Central memory CD8-positive, alpha-beta T cell (primary cell): ENCODE data around the gene SH2B3.
"Not testable (repeated sequence)": the region's sequence is repeated elsewhere in the genome, so short reads cannot be mapped to it uniquely, and the experiment has no call there.

Experiments used
- ATAC-seq: fragments of 150-1000 bp; cut with Tn5 transposase; replicated peaks from 2 replicates; pipeline ENCODE4 v1.10.0; 2022; ENCODE audit warnings: mild to moderate bottlenecking, moderate FRiP score, moderate number of reproducible peaks; ENCODE audit not compliant: poor library complexity, severe bottlenecking; ENCODE audit errors: extremely low read depth
- DNase-seq, 2 donors: peaks; one replicate each; pipeline ENCODE4 v3.0.0; 2021; ENCODE audit warnings: low spot score in 2 of 2
- H3K27ac Mint-ChIP-seq: one replicate; pipeline ENCODE4 v1.8.0; 2022; ENCODE audit warnings: low read depth, mild to moderate bottlenecking, moderate library complexity, mixed read lengths
- H3K27me3 Mint-ChIP-seq: one replicate; pipeline ENCODE4 v1.8.0; 2022; ENCODE audit warnings: mixed read lengths
- H3K36me3 Mint-ChIP-seq: one replicate; pipeline ENCODE4 v1.8.0; 2022; ENCODE audit warnings: mild to moderate bottlenecking, moderate library complexity, mixed read lengths; ENCODE audit not compliant: insufficient read depth
- H3K4me1 Mint-ChIP-seq: one replicate; pipeline ENCODE4 v1.8.0; 2022; ENCODE audit warnings: mixed read lengths
- H3K4me3 Mint-ChIP-seq: one replicate; pipeline ENCODE4 v1.8.0; 2022; ENCODE audit warnings: mild to moderate bottlenecking, moderate library complexity, mixed read lengths
- H3K9me3 Mint-ChIP-seq: one replicate; pipeline ENCODE4 v1.8.0; 2022; ENCODE audit warnings: mixed read lengths

The SH2B3 gene

DNA sequence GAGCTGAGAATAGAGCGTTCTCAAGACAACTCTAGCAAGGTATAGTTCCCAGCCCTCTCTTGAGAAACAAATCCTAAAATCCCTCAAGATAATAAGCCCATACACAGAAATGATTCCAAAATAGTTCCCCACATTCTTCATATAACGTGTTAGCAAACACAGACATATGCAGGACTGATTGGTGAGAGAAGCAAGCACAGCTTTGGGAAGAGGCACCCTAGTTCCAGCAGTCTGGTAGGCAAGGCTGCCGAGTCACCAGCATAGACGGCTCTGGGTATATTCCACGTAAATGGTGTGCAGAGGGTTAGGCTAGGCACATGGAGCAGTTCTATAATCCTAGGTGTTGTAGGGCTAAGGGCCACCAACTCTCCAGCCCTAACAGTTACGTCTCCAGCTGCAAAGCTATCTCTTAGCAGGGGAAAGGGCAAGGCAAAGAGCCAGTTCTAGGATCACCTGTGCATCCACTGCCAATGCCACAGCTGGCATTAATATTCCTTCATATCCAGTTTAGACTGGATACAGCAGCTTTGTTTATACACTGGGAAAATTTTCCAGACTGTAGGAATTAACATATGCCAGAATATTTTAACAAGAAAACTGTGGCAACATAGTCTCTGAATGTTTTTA is 52.9 kb downstream of the SH2B3 start:
- H3K27me3 Mint-ChIP-seq = no peaks in the 10 kb centered on the region
- no peak overlapping the region for H3K4me3 Mint-ChIP-seq
- peaks cover 8% of the 10 kb centered on the region for H3K36me3 Mint-ChIP-seq
- DNase-seq (no peak), ATAC-seq (no peak)
- H3K27ac Mint-ChIP-seq = peak overlapping the region; percentile 38
- H3K9me3 Mint-ChIP-seq = no peaks in the 10 kb centered on the region
- H3K4me1 Mint-ChIP-seq = peaks cover 16% of the 10 kb centered on the region

- not testable (repeated sequence) for H3K27me3 Mint-ChIP-seq, DNase-seq, H3K36me3 Mint-ChIP-seq, ATAC-seq, H3K27ac Mint-ChIP-seq, H3K9me3 Mint-ChIP-seq, H3K4me3 Mint-ChIP-seq
- peaks cover 11% of the 10 kb centered on the region for H3K4me1 Mint-ChIP-seq
Observed at GRCh38 chr12:111460111-111460510, 54.4 kb downstream of the SH2B3 start.

- H3K27me3 Mint-ChIP-seq = no peaks in the 10 kb centered on the region
- DNase-seq (no peak), ATAC-seq (no peak)
- no peak overlapping the region for H3K27ac Mint-ChIP-seq
- no peaks in the 10 kb centered on the region for H3K9me3 Mint-ChIP-seq
- no peak overlapping the region for H3K4me3 Mint-ChIP-seq
- H3K4me1 Mint-ChIP-seq = no peaks in the 10 kb centered on the region
- peaks cover 11% of the 10 kb centered on the region for H3K36me3 Mint-ChIP-seq
Observed at GRCh38 chr12:111462210-111462769, 56.6 kb downstream of the SH2B3 start.

DNA sequence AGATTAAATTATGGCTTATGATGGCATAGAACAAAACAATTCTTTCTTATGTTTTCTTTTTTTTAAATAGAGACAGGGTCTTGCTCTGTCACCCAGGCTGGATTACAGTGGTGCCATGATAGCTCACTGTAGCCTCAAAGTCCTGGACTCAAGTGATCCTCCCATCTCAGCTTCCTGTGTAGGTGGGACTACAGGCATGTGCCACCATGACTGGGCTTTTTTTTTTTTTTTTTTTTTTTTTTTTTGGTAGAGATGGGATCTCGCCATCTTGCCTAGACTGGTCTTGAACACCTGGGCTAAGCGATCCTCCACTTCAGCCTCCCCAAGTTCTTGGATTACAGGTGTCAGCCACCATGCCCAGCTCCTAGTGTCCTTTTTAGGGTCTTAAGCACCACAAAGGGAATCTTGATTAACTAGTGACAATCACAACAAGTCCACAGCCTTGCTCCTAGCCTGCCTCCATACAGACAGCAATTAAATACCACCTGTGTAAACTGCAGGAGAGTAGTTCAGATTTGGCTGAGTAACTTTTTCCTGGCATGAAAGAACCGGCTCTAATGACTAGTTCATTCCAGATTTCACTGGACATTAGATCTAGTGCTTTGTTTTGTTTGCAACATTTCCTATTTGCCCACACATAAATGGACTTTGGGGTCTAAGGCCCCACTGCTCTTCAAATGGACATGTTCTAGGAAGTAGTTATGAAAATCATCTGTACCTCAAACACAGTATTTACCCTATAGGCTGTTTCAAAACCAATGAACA is 61.6 kb downstream of the SH2B3 start:
- DNase-seq (no peak), ATAC-seq (no peak)
- H3K4me1 Mint-ChIP-seq = no peaks in the 10 kb centered on the region
- no peak overlapping the region for H3K27ac Mint-ChIP-seq
- H3K4me3 Mint-ChIP-seq = no peak overlapping the region
- H3K9me3 Mint-ChIP-seq = no peaks in the 10 kb centered on the region
- H3K36me3 Mint-ChIP-seq = peaks cover 13% of the 10 kb centered on the region
- H3K27me3 Mint-ChIP-seq = no peaks in the 10 kb centered on the region

DNA sequence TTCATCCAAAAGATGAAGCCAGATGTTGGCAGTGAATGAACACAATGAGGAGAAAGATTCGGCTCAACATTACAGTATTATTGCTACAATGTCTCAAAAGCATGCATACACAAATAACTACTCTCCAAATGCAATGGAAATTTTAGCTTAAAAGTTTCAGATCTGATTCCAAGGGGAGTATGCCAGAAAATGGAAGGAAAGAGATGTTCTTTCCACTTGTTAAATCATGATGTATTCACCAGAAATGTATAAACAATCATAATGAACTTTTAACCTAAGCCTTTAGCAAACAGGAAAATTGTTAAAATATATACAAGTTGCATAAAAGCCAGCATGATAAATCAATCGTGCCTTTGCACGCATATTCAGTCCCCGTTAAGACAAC is 62.1 kb downstream of the SH2B3 start:
- Mint-ChIP-seq H3K9me3 (no peaks in the 10 kb centered on the region), H3K27me3 (no peaks in the 10 kb centered on the region), H3K4me1 (no peaks in the 10 kb centered on the region), H3K4me3 (no peak overlapping the region), H3K27ac (no peak overlapping the region), H3K36me3 (peaks cover 14% of the 10 kb centered on the region)
- DNase-seq (no peak), ATAC-seq (no peak)

GRCh38 chr12:111469401-111469800 is 63.7 kb downstream of the SH2B3 start:
- Mint-ChIP-seq H3K4me3 (no peak overlapping the region), H3K27me3 (no peaks in the 10 kb centered on the region), H3K27ac (no peak overlapping the region), H3K9me3 (no peaks in the 10 kb centered on the region), H3K36me3 (peaks cover 12% of the 10 kb centered on the region), H3K4me1 (peaks cover 5% of the 10 kb centered on the region)
- DNase-seq = no peak
- no peak for ATAC-seq

- no peaks in the 10 kb centered on the region for H3K9me3 Mint-ChIP-seq
- no peak overlapping the region for H3K27ac Mint-ChIP-seq
- H3K27me3 Mint-ChIP-seq = no peaks in the 10 kb centered on the region
- peaks cover 8% of the 10 kb centered on the region for H3K36me3 Mint-ChIP-seq
- DNase-seq = no peak
- H3K4me1 Mint-ChIP-seq = peaks cover 5% of the 10 kb centered on the region
- H3K4me3 Mint-ChIP-seq = no peak overlapping the region
- no peak for ATAC-seq
Observed at GRCh38 chr12:111471236-111471635, 65.5 kb downstream of the SH2B3 start.

GRCh38 chr12:111482462-111482861 is 76.7 kb downstream of the SH2B3 start:
- no peak overlapping the region for H3K4me3 Mint-ChIP-seq
- DNase-seq (no peak), ATAC-seq (no peak)
- no peaks in the 10 kb centered on the region for H3K27me3 Mint-ChIP-seq
- no peaks in the 10 kb centered on the region for H3K9me3 Mint-ChIP-seq
- no peaks in the 10 kb centered on the region for H3K4me1 Mint-ChIP-seq
- peaks cover 60% of the 10 kb centered on the region for H3K36me3 Mint-ChIP-seq
- no peak overlapping the region for H3K27ac Mint-ChIP-seq

- no peak overlapping the region for H3K4me3 Mint-ChIP-seq
- peaks cover 49% of the 10 kb centered on the region for H3K36me3 Mint-ChIP-seq
- no peaks in the 10 kb centered on the region for H3K9me3 Mint-ChIP-seq
- ATAC-seq (no peak), DNase-seq (no peak)
- H3K27me3 Mint-ChIP-seq = no peaks in the 10 kb centered on the region
- H3K27ac Mint-ChIP-seq = no peak overlapping the region
- peaks cover 7% of the 10 kb centered on the region for H3K4me1 Mint-ChIP-seq
Observed at GRCh38 chr12:111488271-111488670, 82.5 kb downstream of the SH2B3 start.

- no peak for ATAC-seq
- peaks cover 43% of the 10 kb centered on the region for H3K36me3 Mint-ChIP-seq
Observed at GRCh38 chr12:111488798-111489197, 83.1 kb downstream of the SH2B3 start.

DNA sequence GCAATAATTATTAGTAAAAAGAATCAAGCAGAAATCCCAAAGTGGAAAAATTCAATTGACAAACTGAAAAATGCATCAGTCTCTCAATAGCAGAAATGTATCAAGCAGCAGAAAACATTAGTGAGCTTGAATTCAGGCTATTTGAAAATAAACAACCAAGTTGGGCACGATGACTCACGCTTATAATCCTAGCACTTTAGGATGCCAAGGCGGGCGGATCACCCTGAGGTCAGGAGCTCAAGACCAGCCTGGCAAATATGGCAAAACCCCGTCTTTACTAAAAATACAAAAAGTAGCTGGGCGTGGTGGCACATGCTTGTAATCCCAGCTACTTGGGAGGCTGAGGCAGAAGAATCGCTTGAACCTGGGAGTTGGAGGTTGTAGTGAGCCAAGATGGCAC is 87.3 kb downstream of the SH2B3 start:
- not testable (repeated sequence) for DNase-seq, H3K27ac Mint-ChIP-seq, H3K9me3 Mint-ChIP-seq, H3K27me3 Mint-ChIP-seq, H3K4me1 Mint-ChIP-seq, ATAC-seq, H3K4me3 Mint-ChIP-seq
- peaks cover 35% of the 10 kb centered on the region for H3K36me3 Mint-ChIP-seq

More at GRCh38 chr12:111488798-111489197, 83.1 kb downstream of the SH2B3 start:
- no peak for DNase-seq
- peaks cover 7% of the 10 kb centered on the region for H3K4me1 Mint-ChIP-seq
- H3K9me3 Mint-ChIP-seq = no peaks in the 10 kb centered on the region
- peak overlapping the region; percentile 39 for H3K27ac Mint-ChIP-seq
- no peak overlapping the region for H3K4me3 Mint-ChIP-seq
- no peaks in the 10 kb centered on the region for H3K27me3 Mint-ChIP-seq

DNA sequence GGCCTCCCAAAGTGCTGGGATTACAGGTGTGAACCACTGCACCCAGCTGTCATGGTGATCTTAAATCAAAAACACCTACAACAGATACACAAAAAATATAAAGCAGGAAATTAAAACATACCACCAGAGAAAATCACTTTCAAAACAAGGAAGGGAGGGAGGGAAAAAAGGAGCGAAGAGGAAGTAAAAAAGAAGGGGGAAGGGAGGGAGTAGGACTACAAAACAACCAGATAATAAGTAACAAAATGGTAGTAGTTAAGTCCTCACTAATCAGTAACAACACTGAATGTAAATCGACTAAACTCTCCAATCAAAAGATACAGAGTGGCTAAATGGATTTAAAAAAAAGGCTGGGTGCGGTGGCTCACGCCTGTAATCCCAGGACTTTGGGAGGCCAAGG is 89.0 kb downstream of the SH2B3 start:
- Mint-ChIP-seq H3K27me3 (no peaks in the 10 kb centered on the region), H3K36me3 (peaks cover 29% of the 10 kb centered on the region), H3K4me3 (no peak overlapping the region), H3K9me3 (no peaks in the 10 kb centered on the region), H3K4me1 (peaks cover 7% of the 10 kb centered on the region), H3K27ac (no peak overlapping the region)
- no peak for DNase-seq
- ATAC-seq = no peak
